GM19193 (cell line): Measurements from ENCODE around the gene ELL.

Experiments
- POLR2A ChIP-seq: IDR thresholded peaks from 4 replicates; pipeline ENCODE4 v1.6.1; 2011; ENCODE audit not compliant: insufficient read depth, insufficient read length; ENCODE audit errors: extremely low read depth

The ELL gene

GRCh38 chr19:18539372-18539771 lies 17.5 kb upstream of the ELL start:
- TF ChIP-seq POLR2A: no peak

GRCh38 chr19:18538115-18538514 lies 16.2 kb upstream of the ELL start:
- TF ChIP-seq POLR2A: no peak

GRCh38 chr19:18537431-18537830 lies 15.6 kb upstream of the ELL start:
- no peak for TF ChIP-seq POLR2A

DNA sequence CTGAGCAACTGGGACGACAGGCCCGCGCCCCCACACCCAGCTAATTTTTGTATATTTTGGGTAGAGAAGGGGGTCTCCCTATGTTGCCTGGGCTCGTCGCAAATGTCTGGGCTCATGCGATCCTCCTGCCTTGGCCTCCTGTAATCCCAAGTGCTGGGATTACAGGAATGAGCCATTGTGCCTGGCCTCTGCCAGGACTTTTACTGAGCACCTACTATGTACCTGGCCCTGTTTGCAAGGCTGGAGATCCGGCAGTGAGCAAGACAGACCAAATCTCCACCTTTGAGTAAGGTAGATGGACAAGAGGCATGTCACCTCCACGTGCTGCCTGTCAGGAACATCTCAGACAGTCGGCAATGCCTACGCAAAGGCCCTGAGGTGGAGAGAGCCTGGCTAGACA lies 14.6 kb upstream of the ELL start:
- no peak for TF ChIP-seq POLR2A

DNA sequence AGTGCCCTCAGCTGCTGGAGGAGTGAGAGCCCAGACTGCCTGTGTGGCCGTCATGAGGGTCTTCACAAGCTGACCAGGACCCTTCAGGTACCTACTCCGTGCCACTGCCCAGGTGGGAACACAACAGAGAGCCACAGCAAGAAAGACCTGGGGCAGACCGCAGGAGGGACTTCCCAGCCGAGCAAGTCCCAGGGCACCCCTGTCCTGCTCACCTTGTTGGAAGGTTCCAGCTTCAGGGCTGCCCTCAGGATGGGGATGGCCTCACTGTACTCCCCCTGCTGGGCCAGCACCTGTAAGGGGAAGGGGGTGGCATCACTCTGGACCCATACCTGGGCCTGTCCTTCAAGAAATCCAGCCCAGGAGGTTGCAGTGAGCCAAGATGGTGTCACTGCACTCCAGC lies 11.2 kb upstream of the ELL start:
- TF ChIP-seq POLR2A: no peak

GRCh38 chr19:18532168-18532890 lies 10.5 kb upstream of the ELL start:
- no peak for TF ChIP-seq POLR2A

GRCh38 chr19:18531485-18531884 lies 9.6 kb upstream of the ELL start:
- no peak for TF ChIP-seq POLR2A

GRCh38 chr19:18529782-18530181 lies 7.9 kb upstream of the ELL start:
- TF ChIP-seq POLR2A: no peak

DNA sequence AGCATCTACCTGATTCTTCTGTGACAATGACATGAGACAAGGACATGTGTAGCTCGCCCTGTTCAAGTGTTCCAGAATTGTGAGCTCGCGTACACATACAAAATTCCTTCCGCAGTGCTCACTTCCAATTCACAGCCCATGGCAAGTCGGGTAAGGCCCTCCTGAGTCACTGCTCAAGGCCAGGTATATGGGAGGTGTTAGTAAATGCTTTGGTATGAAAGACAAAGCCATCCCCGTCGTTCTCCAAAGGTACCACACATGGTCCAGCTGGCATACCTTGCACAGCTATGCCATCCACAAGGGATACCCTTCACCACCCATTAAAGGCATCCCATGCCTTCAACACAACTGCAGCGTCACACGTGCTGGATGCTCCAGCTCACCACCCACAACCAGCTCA lies 4.4 kb upstream of the ELL start:
- TF ChIP-seq POLR2A: no peak

- TF ChIP-seq POLR2A: no peak
Observed at GRCh38 chr19:18523841-18524240, 2.0 kb upstream of the ELL start.

DNA sequence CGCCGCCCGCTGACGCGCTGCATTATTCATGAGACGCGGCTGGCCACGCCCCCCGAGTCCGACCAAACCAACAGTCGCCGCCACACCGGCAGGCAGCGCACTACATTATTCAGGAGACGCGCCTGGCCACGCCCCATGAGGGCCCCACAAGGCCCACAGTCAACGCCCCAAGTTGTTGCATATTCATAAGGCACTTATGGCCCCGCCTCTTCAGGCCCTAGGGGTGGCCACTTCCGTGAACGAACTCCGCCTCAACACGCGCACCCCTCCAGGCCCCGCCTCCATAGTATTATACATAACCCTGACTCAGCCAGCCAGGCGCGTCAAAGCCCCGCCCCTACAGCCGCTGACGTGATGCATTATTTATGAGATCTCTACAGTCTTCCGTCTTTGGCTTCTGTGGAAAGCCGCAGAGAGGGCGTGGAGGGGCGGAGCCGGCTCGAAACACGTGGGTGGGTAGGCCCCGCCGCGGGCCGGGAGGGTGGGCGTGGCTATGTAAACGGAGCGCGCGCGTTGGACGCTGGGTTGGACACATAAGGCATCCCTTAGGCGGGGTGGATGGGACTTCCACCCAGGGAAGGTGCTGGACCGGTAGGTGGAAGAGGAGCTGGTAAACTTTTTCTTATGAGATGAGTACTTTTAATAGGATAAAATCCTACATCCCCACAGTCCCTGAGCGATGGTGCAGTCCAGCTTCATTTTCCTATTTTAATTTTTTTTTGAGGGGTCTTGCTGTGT lies 423 bp upstream of the ELL start:
- peak; percentile 65 for TF ChIP-seq POLR2A

DNA sequence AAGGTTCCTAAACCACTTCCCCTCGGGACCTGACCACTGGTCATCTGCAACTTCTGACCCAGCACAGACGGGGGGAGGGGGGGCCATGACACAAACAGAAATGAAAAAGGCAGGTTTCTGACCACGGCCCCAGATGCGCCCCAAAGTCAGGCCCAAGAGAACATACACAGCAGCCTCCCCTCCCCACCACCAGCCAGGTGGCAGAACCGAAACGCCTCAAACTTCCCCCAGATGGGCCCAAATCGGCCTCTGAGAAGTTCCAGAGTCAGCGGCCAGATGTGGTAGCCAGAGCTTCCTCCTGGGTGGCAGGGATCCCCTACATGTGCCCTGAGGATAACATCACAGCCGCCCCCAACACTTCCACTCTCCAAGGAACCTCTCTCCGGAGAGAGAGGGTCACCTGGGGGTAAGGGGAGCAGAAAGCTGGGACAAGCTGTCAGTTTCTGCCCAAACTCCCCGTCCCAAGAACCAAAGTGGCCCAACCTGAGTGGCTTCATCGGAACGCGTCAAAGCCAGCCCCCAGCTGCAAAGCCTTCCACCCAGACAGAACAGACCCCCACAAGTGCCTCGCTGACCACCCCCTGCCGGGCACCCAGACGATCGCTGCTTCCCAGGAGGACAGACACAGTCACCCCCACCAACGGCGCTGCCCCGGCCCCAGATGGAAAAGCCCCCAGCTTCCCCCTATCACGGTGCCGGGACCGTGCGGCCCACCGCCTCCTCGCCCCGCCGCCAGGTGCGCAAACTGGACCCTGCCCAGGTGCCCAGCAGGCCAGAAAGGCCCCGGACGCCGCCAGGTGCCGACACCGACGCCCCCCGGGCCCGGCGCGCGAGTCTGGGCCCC lies 800 bp downstream of the ELL start:
- peak; percentile 44 for TF ChIP-seq POLR2A

- no peak for TF ChIP-seq POLR2A
Observed at GRCh38 chr19:18519962-18520847, 1.7 kb downstream of the ELL start.

- no peak for TF ChIP-seq POLR2A
Observed at GRCh38 chr19:18518639-18519038, 3.2 kb downstream of the ELL start.
